Measurements from ENCODE around the gene TTLL12. TPM values are rescaled to one million over a fixed set of nuclear protein-coding genes. Genes with fewer than 3 reads are reported as not detected.

TTLL12 gene
- polyA plus RNA-seq, 1 donor (not counting 4 experiments of a cell fraction or from before 2014, with no cell fraction given): 22.1 TPM

GRCh38 chr22:43167001-43167589 lies 19.8 kb downstream of the TTLL12 start:
- Histone ChIP-seq H4K20me1 (ENCODE audit: control insufficient read depth, extremely low read depth, insufficient read depth, low read length) (peaks cover 8% of the 10 kb centered on the region), H3K4me2 (ENCODE audit: control insufficient read depth, extremely low read depth, insufficient read depth, low read depth, low read length) (no peak overlapping the region), H3K36me3 (ENCODE audit: control insufficient read depth in 2 of 2, extremely low read depth in 1 of 2, insufficient read depth in 2 of 2, low read length in 2 of 2) (peaks cover 24 to 35% of the 10 kb centered on the region in 2 experiments), H2AFZ (ENCODE audit: control insufficient read depth, low read length) (no peak overlapping the region), H3K9me3 (ENCODE audit: control insufficient read depth, low read depth, low read length) (no peaks in the 10 kb centered on the region), H3K4me1 (ENCODE audit: control insufficient read depth, extremely low read depth, insufficient read depth, low read length) (peaks cover 35% of the 10 kb centered on the region), H3K27ac (ENCODE audit: control insufficient read depth, insufficient read depth, low read length) (no peak overlapping the region), H3K4me3 (ENCODE audit: control insufficient read depth in 2 of 3, extremely low read depth in 1 of 3, insufficient read depth in 2 of 3, low read depth in 1 of 3, low read length in 3 of 3) (no peak overlapping the region), H3K9me1 (ENCODE audit: control insufficient read depth, extremely low read depth, insufficient read depth, low read length) (peaks cover 5% of the 10 kb centered on the region), H3K9ac (ENCODE audit: control insufficient read depth, extremely low read depth, insufficient read depth, low read length) (no peak overlapping the region), H3K79me2 (ENCODE audit: control insufficient read depth, insufficient read depth, low read length) (no peaks in the 10 kb centered on the region), H3K27me3 (ENCODE audit: control insufficient read depth, extremely low read depth, insufficient read depth, low read length) (no peaks in the 10 kb centered on the region)
- no peak for DNase-seq (ENCODE audit: low read depth, low spot score)
- TF ChIP-seq, protein P1, sequence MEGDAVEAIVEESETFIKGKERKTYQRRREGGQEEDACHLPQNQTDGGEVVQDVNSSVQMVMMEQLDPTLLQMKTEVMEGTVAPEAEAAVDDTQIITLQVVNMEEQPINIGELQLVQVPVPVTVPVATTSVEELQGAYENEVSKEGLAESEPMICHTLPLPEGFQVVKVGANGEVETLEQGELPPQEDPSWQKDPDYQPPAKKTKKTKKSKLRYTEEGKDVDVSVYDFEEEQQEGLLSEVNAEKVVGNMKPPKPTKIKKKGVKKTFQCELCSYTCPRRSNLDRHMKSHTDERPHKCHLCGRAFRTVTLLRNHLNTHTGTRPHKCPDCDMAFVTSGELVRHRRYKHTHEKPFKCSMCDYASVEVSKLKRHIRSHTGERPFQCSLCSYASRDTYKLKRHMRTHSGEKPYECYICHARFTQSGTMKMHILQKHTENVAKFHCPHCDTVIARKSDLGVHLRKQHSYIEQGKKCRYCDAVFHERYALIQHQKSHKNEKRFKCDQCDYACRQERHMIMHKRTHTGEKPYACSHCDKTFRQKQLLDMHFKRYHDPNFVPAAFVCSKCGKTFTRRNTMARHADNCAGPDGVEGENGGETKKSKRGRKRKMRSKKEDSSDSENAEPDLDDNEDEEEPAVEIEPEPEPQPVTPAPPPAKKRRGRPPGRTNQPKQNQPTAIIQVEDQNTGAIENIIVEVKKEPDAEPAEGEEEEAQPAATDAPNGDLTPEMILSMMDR (optimal IDR thresholded peaks at IDR 0.05 in 1 of 3, IDR thresholded peaks at IDR 0.05 in 1 of 3, conservative IDR thresholded peaks at IDR 0.05 in 1 of 3; ENCODE audit: extremely low read depth in 1 of 3, insufficient read depth in 2 of 3, low read length in 3 of 3): no peak
- no peak for TF ChIP-seq EZH2 (IDR thresholded peaks at IDR 0.05; ENCODE audit: low read length)
- dilution Hi-C loops (cut with MboI; ENCODE audit: extremely low pct_ligation_motif_present, low sequenced_read_pairs): no loop called here
- FAIRE-seq: no peak

GRCh38 chr22:43166132-43166930 lies 20.6 kb downstream of the TTLL12 start:
- peaks cover 8% of the 10 kb centered on the region for H4K20me1 ChIP-seq (ENCODE audit: control insufficient read depth, extremely low read depth, insufficient read depth, low read length)
- H3K9me1 ChIP-seq (ENCODE audit: control insufficient read depth, extremely low read depth, insufficient read depth, low read length): peaks cover 5% of the 10 kb centered on the region
- H3K4me3 ChIP-seq (ENCODE audit: control insufficient read depth in 2 of 3, extremely low read depth in 1 of 3, insufficient read depth in 2 of 3, low read depth in 1 of 3, low read length in 3 of 3): no peak overlapping the region
- TF ChIP-seq, protein P1 (optimal IDR thresholded peaks at IDR 0.05 in 1 of 3, IDR thresholded peaks at IDR 0.05 in 1 of 3, conservative IDR thresholded peaks at IDR 0.05 in 1 of 3; ENCODE audit: extremely low read depth in 1 of 3, insufficient read depth in 2 of 3, low read length in 3 of 3): no peak
- no peaks in the 10 kb centered on the region for H3K79me2 ChIP-seq (ENCODE audit: control insufficient read depth, insufficient read depth, low read length)
- no peak overlapping the region for H3K27ac ChIP-seq (ENCODE audit: control insufficient read depth, insufficient read depth, low read length)
- dilution Hi-C loops (cut with MboI; ENCODE audit: extremely low pct_ligation_motif_present, low sequenced_read_pairs): no loop called here
- no peaks in the 10 kb centered on the region for H3K9me3 ChIP-seq (ENCODE audit: control insufficient read depth, low read depth, low read length)
- DNase-seq (ENCODE audit: low read depth, low spot score) (no peak), FAIRE-seq (no peak)
- no peak overlapping the region for H3K4me2 ChIP-seq (ENCODE audit: control insufficient read depth, extremely low read depth, insufficient read depth, low read depth, low read length)
- H2AFZ ChIP-seq (ENCODE audit: control insufficient read depth, low read length): no peak overlapping the region
- no peak overlapping the region for H3K9ac ChIP-seq (ENCODE audit: control insufficient read depth, extremely low read depth, insufficient read depth, low read length)
- peaks cover 35% of the 10 kb centered on the region for H3K4me1 ChIP-seq (ENCODE audit: control insufficient read depth, extremely low read depth, insufficient read depth, low read length)
- peaks cover 20 to 28% of the 10 kb centered on the region in 2 experiments for H3K36me3 ChIP-seq (ENCODE audit: control insufficient read depth in 2 of 2, extremely low read depth in 1 of 2, insufficient read depth in 2 of 2, low read length in 2 of 2)
- no peaks in the 10 kb centered on the region for H3K27me3 ChIP-seq (ENCODE audit: control insufficient read depth, extremely low read depth, insufficient read depth, low read length)

Measured in keratinocyte (primary cell).